ENCODE results near the gene COQ8B. TPM values are rescaled to one million over a fixed set of nuclear protein-coding genes. Genes with fewer than 3 reads are reported as not detected.

The COQ8B gene
- total RNA-seq, 1 donor from 2014 or later = 26.0 TPM

- Mint-ChIP-seq H3K9me3 (ENCODE audit: unreplicated experiment) (no peaks in the 10 kb centered on the region), H3K27ac (ENCODE audit: unreplicated experiment) (peak within 1 kb of the TSS; percentile 97)
- H3K4me3 ChIP-seq (ENCODE audit: insufficient read depth, low read depth, low read length) = peak within 1 kb of the TSS; percentile 89
Measured at GRCh38 chr19:40690050-40690692, 26.5 kb downstream of the COQ8B start, which contains the start of gene NUMBL. Gene NUMBL (minus strand): TSS chr19:40690651. CDS start chr19:40690483, 168 bp downstream.

GRCh38 chr19:40689339-40690049, 27.2 kb downstream of the COQ8B start:
- H3K27me3 Mint-ChIP-seq (ENCODE audit: low read depth, unreplicated experiment) = no peaks in the 10 kb centered on the region
- H2AFZ ChIP-seq (ENCODE audit: low read depth, low read length) = no peak overlapping the region
- peak overlapping the region; percentile 83 for H3K27ac ChIP-seq (ENCODE audit: low read depth, low read length)
- H3K4me3 ChIP-seq (ENCODE audit: insufficient read depth, low read depth, low read length) = peak overlapping the region; percentile 89
- peaks cover 27% of the 10 kb centered on the region for H3K36me3 Mint-ChIP-seq (ENCODE audit: low read depth, unreplicated experiment)
- peaks cover 44% of the 10 kb centered on the region for H3K79me2 ChIP-seq (ENCODE audit: insufficient read depth, low read length)
- H3K4me3 Mint-ChIP-seq (ENCODE audit: unreplicated experiment) = no peak overlapping the region
- peaks cover 34% of the 10 kb centered on the region for H3K4me1 ChIP-seq (ENCODE audit: insufficient read depth, low read length)
- peaks cover 47% of the 10 kb centered on the region for H4K20me1 ChIP-seq (ENCODE audit: insufficient read depth, low read length)
- peak overlapping the region; percentile 98 for H3K4me2 ChIP-seq (ENCODE audit: low read length)
- TF ChIP-seq CTCF (IDR thresholded peaks at IDR 0.05; ENCODE audit: insufficient read depth, low read depth, low read length) (no peak), EZH2 (IDR thresholded peaks at IDR 0.05; ENCODE audit: insufficient read depth, low read length) (no peak)
- no peaks in the 10 kb centered on the region for H3K9me3 ChIP-seq (ENCODE audit: insufficient read depth, low read depth, low read length)
- H3K9me3 Mint-ChIP-seq (ENCODE audit: unreplicated experiment) = no peaks in the 10 kb centered on the region
- H3K9ac ChIP-seq (ENCODE audit: low read length) = peak overlapping the region; percentile 99
- peaks cover 15% of the 10 kb centered on the region for H3K36me3 ChIP-seq (ENCODE audit: insufficient read depth, low read length)
- H3K27ac Mint-ChIP-seq (ENCODE audit: unreplicated experiment) = peak overlapping the region; percentile 29
- FAIRE-seq (peak; percentile 23), DNase-seq (ENCODE audit: low read depth) (peak; percentile 18)
- peaks cover 5% of the 10 kb centered on the region for H3K4me1 Mint-ChIP-seq (ENCODE audit: low read depth, unreplicated experiment)
- no peaks in the 10 kb centered on the region for H3K27me3 ChIP-seq (ENCODE audit: insufficient read depth, low read length)

More at GRCh38 chr19:40690050-40690692, 26.5 kb downstream of the COQ8B start, which contains the start of gene NUMBL:
- FAIRE-seq (no peak), DNase-seq (ENCODE audit: low read depth) (no peak)
- TF ChIP-seq EZH2 (IDR thresholded peaks at IDR 0.05; ENCODE audit: insufficient read depth, low read length) (no peak), CTCF (IDR thresholded peaks at IDR 0.05; ENCODE audit: insufficient read depth, low read depth, low read length) (no peak)
- Histone ChIP-seq H3K36me3 (ENCODE audit: insufficient read depth, low read length) (peaks cover 12% of the 10 kb centered on the region), H3K79me2 (ENCODE audit: insufficient read depth, low read length) (peaks cover 44% of the 10 kb centered on the region), H4K20me1 (ENCODE audit: insufficient read depth, low read length) (peaks cover 40% of the 10 kb centered on the region), H3K9me3 (ENCODE audit: insufficient read depth, low read depth, low read length) (no peaks in the 10 kb centered on the region), H3K4me2 (ENCODE audit: low read length) (peak within 1 kb of the TSS; percentile 98), H3K4me1 (ENCODE audit: insufficient read depth, low read length) (peaks cover 34% of the 10 kb centered on the region), H3K27ac (ENCODE audit: low read depth, low read length) (peak within 1 kb of the TSS; percentile 93), H3K27me3 (ENCODE audit: insufficient read depth, low read length) (no peaks in the 10 kb centered on the region), H3K9ac (ENCODE audit: low read length) (peak within 1 kb of the TSS; percentile 99), H2AFZ (ENCODE audit: low read depth, low read length) (peak within 1 kb of the TSS; percentile 73)
- Mint-ChIP-seq H3K4me1 (ENCODE audit: low read depth, unreplicated experiment) (peaks cover 5% of the 10 kb centered on the region), H3K36me3 (ENCODE audit: low read depth, unreplicated experiment) (peaks cover 21% of the 10 kb centered on the region), H3K4me3 (ENCODE audit: unreplicated experiment) (peak within 1 kb of the TSS; percentile 84), H3K27me3 (ENCODE audit: low read depth, unreplicated experiment) (no peaks in the 10 kb centered on the region)

Measured in astrocyte (in vitro differentiated cells and primary cell).